HG02678 (cell line): ENCODE results near the gene SHOX.
"Not testable (repeated sequence)": the region's sequence is repeated elsewhere in the genome, so short reads cannot be mapped to it uniquely, and the experiment has no call there.

Source experiments
- ATAC-seq: cut with Tn5 transposase; IDR thresholded peaks from one replicate; pipeline ENCODE4 v1.9.1; 2021; ENCODE audit warnings: mild to moderate bottlenecking, moderate library complexity; ENCODE audit not compliant: unreplicated experiment

SHOX gene

DNA sequence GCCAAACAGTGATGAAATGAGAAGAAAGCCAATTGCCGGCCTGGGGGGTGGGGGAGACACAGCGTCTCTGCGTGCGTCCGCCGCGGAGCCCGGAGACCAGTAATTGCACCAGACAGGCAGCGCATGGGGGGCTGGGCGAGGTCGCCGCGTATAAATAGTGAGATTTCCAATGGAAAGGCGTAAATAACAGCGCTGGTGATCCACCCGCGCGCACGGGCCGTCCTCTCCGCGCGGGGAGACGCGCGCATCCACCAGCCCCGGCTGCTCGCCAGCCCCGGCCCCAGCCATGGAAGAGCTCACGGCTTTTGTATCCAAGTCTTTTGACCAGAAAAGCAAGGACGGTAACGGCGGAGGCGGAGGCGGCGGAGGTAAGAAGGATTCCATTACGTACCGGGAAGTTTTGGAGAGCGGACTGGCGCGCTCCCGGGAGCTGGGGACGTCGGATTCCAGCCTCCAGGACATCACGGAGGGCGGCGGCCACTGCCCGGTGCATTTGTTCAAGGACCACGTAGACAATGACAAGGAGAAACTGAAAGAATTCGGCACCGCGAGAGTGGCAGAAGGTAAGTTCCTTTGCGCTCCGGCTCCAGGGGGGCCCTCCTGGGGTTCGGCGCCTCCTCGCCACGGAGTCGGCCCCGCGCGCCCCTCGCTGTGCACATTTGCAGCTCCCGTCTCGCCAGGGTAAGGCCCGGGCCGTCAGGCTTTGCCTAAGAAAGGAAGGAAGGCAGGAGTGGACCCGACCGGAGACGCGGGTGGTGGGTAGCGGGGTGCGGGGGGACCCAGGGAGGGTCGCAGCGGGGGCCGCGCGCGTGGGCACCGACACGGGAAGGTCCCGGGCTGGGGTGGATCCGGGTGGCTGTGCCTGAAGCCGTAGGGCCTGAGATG, at the start of gene SHOX:
SHOX (plus strand) TSS at position 180 of the 885 bp plus-strand sequence; CDS start at position 287, 107 bp downstream.
- ATAC-seq = no peak

- ATAC-seq = no peak
These were observed 49.5 kb upstream of the SHOX start for GRCh38 chrX:581066-581465.

GRCh38 chrX:581720-582298, 48.8 kb upstream of the SHOX start:
- no peak for ATAC-seq

GRCh38 chrX:584572-584971, 46.0 kb upstream of the SHOX start:
- ATAC-seq = no peak

- ATAC-seq = no peak
These were observed 45.3 kb upstream of the SHOX start for GRCh38 chrX:585115-585808.

DNA sequence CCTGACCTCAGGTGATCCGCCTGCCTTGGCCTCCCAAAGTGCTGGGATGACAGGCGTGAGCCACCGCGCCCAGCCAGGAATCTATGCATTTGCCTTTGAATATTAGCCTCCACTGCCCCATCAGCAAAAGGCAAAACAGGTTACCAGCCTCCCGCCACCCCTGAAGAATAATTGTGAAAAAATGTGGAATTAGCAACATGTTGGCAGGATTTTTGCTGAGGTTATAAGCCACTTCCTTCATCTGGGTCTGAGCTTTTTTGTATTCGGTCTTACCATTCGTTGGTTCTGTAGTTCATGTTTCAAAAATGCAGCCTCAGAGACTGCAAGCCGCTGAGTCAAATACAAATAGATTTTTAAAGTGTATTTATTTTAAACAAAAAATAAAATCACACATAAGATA, 44.2 kb upstream of the SHOX start:
- no peak for ATAC-seq

DNA sequence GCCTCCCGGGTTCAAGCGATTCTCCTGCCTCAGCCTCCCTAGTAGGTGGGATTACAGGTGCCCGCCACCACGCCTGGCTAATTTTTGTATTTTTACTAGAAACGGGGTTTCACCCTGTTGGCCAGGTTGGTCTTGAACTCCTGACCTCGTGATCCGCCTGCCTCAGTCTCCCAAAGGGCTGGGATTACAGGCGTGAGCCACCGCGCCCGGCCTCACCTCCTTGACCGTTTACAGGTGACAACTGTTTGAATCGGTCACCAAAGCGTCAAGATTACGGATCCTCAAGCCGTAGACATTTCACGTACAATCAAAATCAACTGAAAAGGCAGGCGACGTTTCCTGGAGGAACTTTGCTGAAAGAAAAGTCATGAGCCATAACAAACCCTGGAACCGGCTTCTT, 41.3 kb upstream of the SHOX start:
- not testable (repeated sequence) for ATAC-seq

DNA sequence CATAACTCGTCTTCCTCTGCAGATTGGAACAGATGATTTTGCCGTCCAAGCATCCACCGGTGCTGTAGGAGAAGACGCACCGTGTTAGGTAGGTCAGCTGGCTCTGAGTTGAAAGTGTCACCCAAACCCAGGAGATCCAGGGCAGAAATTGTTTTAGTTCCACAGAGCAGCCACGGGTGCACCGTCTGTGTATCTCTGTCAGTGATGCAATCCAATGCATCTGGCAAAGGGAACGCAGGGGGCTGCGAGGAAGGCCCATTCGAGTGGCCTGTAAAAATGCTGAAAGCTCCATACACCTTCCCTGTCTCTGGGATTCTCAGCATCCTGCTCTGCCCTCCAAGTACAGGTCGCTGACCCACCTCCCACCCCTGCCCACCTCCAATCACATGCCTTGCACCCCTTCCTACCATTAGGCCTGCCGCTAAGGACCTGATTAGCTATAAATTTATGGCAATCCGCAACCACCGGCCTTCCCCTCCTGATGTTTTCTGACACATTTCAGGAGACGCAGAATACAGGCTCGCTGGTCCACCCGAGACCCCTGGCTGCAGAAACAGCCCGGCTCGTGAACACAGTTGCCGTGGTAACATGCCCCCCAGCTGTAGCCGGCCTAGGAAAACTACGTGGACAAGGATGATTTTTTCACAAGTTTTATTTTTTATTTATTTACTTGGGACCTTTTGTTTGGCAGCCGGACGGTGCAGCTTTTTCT, 39.7 kb upstream of the SHOX start:
- ATAC-seq = no peak

GRCh38 chrX:599837-600715, 30.5 kb upstream of the SHOX start:
- no peak for ATAC-seq

DNA sequence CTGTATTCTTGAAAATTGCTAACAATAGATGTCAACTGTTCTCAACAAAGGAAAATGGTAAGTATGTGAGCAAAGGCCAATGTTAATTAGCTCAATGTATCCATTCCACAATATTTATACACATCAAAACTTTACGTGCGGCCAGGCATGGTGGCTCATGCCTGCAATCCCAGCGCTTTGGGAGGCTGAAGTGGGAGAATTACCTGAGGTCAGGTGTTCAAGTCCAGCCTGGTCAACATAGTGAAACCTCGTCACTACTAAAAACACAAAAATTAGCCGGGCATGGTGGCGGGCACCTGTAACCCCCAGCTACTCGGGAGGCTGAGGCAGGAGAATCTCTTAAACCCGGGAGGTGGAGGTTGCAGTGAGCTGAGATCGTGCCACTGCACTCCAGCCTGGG, 27.6 kb upstream of the SHOX start:
- ATAC-seq = not testable (repeated sequence)

DNA sequence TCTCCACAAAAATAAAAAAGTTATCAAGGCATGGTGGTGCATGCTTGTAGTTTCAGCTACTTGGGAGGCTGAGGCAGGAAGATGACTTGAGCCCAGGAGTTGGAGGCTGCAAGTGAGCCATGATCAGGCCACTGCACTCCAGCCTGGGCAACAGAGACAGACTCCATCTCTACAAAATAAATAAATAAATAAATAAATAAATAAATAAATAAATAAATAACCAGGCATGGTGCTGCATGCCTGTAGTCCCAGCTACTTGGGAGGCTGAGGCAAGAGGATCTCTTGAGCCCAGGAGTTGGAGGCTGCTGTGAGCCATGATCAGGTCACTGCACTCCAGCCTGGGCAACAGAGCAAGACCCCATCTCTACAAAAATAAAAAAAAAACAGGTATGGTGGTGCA, 26.0 kb upstream of the SHOX start:
- not testable (repeated sequence) for ATAC-seq

DNA sequence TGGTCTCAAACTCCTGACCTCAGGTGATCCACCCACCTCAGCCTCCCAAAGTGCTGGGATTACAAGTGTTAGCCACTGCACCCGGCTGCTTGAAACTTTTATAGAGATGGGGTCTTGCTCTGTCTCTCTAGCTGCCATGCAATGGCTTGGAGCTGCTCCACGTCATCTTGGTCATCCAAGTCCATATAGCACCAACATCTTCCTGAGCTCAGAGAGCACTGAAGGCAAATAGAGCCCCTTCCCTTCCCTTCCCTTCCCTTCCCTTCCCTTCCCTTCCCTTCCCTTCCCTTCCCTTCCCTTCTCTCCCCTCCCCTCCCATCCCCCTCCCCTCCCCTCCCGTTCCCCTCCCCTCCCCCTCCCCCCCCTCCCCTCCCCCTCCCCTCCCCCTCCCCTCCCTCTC, 22.5 kb upstream of the SHOX start:
- ATAC-seq = not testable (repeated sequence)

GRCh38 chrX:614136-614535, 16.5 kb upstream of the SHOX start:
- no peak for ATAC-seq

DNA sequence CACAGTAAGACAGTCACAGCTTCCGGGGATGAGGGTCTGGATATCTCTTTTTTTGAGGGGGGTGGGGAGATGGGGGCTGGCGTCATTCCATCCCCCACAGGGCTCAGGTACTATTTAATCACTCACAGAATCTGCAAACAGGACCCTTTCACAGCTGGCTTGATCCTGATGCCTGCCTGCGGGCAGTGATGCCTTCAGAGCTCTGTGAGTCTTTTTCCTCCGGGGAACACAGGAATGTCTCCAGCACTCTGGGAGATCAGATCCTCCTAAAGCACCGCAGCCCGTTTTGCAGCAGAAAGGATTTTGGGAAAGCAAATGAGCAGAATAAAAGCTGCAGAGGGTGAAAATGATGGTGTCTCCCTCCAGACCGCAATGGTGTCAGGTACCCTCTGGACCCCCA, 13.2 kb upstream of the SHOX start:
- ATAC-seq = no peak

GRCh38 chrX:617891-618290, 12.7 kb upstream of the SHOX start:
- ATAC-seq = no peak

GRCh38 chrX:618304-618703, 12.3 kb upstream of the SHOX start:
- not testable (repeated sequence) for ATAC-seq

DNA sequence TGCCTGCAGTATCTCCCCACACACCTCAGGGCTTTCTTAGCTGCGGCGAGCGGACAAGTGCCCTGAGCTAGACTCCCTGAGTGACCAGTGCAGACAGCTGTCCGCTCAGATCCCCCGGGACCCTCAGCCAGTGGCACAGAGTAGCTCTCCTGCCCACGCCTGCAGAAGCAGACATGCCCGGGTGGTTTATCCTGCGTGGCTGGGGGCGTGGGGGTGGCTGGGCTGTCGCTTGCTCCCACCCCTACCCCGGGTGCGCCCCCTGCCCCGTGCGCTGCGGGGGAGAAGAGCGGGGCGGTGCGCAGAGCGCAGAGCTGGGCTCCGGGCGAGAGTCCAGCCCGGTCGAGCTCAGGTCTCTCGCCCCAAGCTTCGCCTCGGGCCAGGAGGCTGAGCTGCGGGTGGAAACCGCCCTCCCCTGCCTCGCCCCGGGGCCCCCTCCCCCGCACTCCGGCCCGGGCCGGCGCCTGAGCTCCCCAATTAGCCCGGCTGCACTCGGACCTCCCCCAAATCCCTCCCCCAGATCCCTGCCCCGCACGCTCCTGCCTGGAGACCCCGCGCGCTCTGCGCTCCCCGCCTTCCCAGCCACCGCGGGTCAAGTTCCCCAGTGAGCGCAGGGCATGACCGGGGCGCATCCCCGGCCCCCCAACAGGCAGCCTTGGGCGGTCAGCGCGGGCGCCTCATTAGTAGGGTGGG, 11.7 kb upstream of the SHOX start:
- ATAC-seq = no peak

- ATAC-seq = no peak
These were observed 11.2 kb upstream of the SHOX start for GRCh38 chrX:619451-619811.

DNA sequence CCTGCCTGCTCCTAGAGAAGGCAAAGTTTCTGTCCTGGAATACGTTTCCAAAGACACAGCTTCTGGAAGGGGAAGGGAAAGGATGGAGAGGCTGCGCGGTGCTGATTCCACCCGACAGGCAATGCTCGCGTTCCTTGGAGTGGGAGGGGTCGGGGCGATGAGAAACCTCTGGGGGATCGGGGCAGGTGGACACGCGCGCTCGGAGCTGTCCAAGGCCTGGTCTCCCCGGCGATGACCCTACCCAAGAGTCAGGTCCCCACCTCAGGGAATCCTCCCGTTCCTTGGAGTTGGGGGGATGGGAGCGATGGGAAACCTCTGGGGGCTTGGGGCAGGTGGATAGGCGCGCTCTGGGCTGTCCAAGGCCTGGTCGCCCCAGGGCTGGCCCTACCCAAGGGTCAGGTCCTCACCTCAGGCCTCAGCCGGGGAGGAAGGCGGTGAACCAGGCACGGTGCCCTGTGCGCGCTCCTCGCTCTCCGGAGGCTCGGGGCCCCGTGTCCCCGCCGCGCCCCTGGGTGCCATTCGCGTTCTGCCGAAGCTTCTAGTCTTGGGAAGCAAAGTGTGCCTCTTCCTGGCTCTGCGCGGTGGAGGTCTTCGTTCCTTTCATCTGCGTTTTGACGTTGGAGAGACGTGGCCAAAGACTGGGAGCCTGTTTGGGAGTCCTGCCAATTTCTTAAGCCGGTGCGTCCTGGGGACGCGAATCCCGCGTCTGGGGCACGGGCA, 10.6 kb upstream of the SHOX start:
- ATAC-seq = no peak
